Erythroblast (primary cell): ENCODE measurements around the gene KRTAP10-8.
"Not testable (repeated sequence)": the region's sequence is repeated elsewhere in the genome, so short reads cannot be mapped to it uniquely, and the experiment has no call there.

Source experiments
- DNase-seq, 2 experiments: peaks; one replicate each; lab custom pipeline; 2025; lab: John Stamatoyannopoulos, UW
- GATA1 ChIP-seq: IDR thresholded peaks from 2 replicates; pipeline ENCODE4 v1.6.1; 2011; ENCODE audit warnings: low read depth, mild to moderate bottlenecking, control low read depth, low read length, moderate library complexity
- POLR2A ChIP-seq: IDR thresholded peaks from 2 replicates; pipeline ENCODE4 v1.6.1; 2011; ENCODE audit warnings: mild to moderate bottlenecking, low read length

KRTAP10-8 gene

DNA sequence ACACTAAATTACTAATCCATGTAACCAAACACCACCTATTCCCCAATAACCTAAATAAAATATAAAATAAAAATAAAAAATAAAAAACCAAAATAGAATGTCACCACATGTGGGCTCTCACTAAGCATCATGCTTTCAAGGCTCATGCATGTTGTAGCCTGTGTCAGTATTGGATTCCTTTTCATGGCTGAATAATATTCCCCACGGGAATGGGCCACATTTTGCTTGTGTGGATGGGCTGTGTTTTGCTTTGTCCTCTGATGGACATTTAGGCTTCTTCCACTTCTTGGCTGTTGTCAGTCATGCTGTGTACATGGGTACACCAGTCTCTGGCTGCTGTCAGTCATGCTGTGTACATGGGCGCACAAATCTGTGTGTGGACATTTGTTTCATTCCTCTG lies 22.8 kb upstream of the KRTAP10-8 start:
- TF ChIP-seq POLR2A = no peak
- TF ChIP-seq GATA1 = no peak
- DNase-seq = no peak

DNA sequence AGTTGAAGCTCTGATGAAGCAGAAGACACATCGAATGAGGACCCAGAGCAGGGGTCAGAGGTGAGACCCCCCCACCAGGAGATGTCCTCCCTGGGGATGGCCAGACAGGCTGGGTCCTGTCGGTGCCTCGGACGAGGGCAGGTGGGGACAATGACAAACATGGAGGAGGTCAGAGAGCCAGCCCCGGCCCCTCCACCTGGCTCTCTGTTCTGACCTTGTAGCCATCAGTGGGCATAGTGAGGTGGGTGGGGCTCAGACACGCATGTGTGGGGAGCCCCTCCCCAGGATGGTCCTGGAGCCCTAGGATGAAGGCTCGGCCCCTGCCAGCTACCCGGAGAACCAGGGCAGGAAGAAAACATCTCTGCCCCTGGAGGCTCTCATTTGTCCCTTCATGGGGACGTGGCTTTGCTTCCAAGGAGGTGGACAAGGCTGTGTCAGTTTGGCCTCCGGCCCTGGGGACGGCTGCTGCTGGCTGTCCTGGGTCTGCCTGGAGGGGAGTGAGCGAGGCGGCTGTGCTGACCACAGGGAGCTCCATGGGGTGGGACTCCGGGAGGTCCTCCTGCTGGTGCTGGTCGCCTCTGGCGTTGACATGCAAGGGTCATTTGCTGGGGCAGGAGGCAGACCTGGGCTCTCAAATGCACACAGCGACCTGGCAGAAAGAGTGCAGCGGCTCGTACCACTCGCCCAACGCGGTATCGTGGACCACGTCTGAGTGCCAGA lies 22.1 kb upstream of the KRTAP10-8 start:
- DNase-seq = no peak
- no peak for TF ChIP-seq POLR2A
- TF ChIP-seq GATA1 = no peak

DNA sequence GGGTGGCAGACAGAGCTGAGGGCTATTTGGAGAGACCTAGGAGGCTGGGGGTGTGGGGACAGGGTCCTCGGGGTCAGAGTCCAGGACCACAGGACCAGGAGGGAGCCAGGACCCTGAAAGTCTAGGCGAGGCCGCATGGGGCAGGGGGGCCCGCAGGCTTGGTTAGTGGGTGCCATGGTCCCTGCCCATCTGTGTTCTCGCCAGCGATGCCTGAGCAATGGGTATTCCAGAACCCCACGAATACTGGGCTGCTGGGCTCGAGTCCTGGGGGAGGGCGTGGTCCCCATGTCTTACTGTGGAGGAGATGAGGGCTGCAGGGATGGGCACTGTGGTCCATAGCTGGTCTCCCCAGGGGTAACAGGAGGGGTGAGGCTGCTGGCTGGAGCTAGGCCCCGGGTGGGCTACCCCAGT lies 21.6 kb upstream of the KRTAP10-8 start:
- no peak for TF ChIP-seq GATA1
- TF ChIP-seq POLR2A = no peak
- DNase-seq = no peak

- not testable (repeated sequence) for DNase-seq
Measured at GRCh38 chr21:44590897-44591800, 20.7 kb upstream of the KRTAP10-8 start.

GRCh38 chr21:44591801-44592130 lies 20.1 kb upstream of the KRTAP10-8 start:
- DNase-seq = not testable (repeated sequence)

GRCh38 chr21:44592446-44593311 lies 19.2 kb upstream of the KRTAP10-8 start, which contains the start of gene KRTAP10-6:
Gene KRTAP10-6 (minus strand): TSS chr21:44592505. CDS start chr21:44592484, 21 bp downstream.
- TF ChIP-seq POLR2A (no peak), GATA1 (no peak)
- DNase-seq = no peak

DNA sequence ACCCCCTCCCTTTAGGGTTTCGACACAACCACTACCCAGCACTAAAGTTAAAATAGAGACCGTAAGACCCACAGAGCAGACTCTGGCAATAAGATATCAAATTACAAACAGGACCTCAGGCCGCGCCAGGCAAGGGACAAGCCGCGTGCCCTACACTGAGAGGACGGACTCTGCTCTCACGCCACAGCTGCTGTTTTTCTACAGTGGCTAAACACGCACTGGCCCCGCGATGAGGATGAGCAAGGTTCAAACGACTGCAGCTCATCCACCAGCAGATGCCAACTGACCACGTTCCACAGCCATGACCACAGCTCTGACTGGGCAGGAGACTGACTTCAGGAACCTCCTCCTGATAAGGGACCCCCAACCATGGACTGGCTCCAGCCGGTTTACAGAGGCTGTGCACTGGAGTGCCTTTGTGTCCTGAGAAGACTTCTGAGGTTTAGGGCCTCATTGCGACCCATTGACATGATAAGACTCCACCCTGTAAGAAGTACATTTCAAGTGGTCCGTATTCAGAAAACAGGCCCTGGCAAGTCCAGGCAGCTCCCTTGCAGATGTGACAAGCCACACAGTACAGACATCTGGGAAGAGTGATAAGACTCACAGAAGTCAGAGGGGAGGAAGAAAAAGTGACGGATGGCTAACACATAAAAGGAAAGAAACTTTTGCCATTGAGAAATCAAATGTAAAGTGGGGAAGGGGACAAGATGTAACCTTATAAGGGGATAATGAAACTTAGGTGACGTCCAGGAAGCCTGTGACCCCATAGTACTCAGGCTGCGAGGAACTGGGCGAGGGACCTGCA lies 18.1 kb upstream of the KRTAP10-8 start:
- DNase-seq = peak; percentile 86 to 92
- no peak for TF ChIP-seq GATA1
- TF ChIP-seq POLR2A = peak; percentile 35

GRCh38 chr21:44594406-44594916 lies 17.4 kb upstream of the KRTAP10-8 start:
- peak; percentile 75 to 80 for DNase-seq

GRCh38 chr21:44595524-44595923 lies 16.4 kb upstream of the KRTAP10-8 start:
- no peak for DNase-seq
- TF ChIP-seq POLR2A (no peak), GATA1 (no peak)

More at GRCh38 chr21:44594406-44594916, 17.4 kb upstream of the KRTAP10-8 start:
- TF ChIP-seq POLR2A (no peak), GATA1 (no peak)

GRCh38 chr21:44596068-44596725 lies 15.7 kb upstream of the KRTAP10-8 start:
- no peak for DNase-seq

GRCh38 chr21:44598061-44598460 lies 13.8 kb upstream of the KRTAP10-8 start:
- no peak for DNase-seq
- TF ChIP-seq POLR2A (no peak), GATA1 (no peak)

More at GRCh38 chr21:44596068-44596725, 15.7 kb upstream of the KRTAP10-8 start:
- TF ChIP-seq POLR2A (no peak), GATA1 (no peak)
